Measurements from ENCODE around the gene GLIS1. TPM values are rescaled to one million over a fixed set of nuclear protein-coding genes. Genes with fewer than 3 reads are reported as not detected.

The GLIS1 gene
- polyA plus RNA-seq, 3 donors: 0.22 to 3.7 (median 0.56) TPM

DNA sequence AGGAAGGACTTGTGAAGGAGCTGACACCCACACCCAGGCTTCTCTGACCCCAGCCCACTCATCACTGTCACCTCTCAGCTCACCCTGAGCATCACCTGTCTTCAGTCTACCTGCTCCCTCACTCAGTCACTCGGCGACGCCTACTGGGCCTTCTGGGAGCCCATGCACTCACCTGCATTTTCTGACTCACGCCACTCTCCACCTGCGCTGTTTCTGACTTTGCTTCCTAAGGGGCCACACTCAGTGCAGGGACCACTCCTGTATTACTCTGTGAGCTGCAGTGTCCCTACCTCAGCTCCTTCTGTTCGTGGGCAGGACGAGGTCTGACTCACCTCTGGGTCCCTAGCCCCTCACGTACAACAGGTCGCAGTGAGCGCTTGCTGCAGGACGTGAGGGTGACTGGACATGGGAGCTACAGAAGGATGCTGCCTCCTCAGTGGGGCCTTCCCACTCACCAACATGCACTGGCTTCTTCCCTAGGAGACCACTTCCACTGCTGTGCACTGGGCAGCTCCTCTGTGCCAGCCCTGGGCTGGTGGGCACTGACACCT, 102.3 kb downstream of the GLIS1 start:
- no peak overlapping the region for H3K27ac ChIP-seq (ENCODE audit: low read depth, low read length)
- WGBS, 3 donors: 89 to 91% (median 89%) methylated on average over 11 of the region's 11 CpGs

- H3K27ac ChIP-seq (ENCODE audit: low read depth, low read length): no peak overlapping the region
- 70 to 88% (median 83%) methylated on average over 10 of the region's 10 CpGs for WGBS, 3 donors
These were observed 104.4 kb downstream of the GLIS1 start for GRCh38 chr1:53634571-53634979.

DNA sequence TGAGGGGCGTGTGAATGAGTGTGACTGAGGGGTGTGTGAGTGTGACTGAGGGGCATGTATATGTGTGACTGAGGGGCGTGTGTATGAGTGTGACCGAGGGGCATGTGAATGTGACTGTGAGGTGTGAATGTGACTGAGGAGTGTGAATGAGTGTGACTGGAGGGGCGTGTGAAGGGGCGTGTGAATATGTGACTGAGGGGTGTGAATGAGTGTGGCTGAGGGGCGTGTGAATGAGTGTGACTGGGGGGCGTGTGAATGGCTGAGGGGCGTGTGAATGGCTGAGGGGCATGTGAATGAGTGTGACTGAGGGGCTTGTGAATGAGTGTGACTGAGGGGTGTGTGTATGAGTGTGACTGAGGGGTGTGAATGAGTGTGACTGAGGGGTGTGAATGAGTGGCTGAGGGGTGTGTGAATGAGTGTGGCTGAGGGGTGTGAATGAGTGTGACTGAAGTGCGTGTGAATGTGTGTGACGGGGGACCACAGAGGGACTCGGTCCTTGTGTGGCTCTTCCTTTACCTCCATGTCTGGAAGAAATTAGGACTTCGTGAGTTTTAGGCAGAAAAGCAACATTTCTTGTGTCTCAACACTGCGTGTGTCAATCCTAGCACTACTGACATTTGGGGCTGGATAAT, 105.8 kb downstream of the GLIS1 start:
- no peak overlapping the region for H3K27ac ChIP-seq (ENCODE audit: low read depth, low read length)
- WGBS, 3 donors: 91 to 96% (median 94%) methylated on average over 13 of the region's 13 CpGs

- no peak overlapping the region for H3K27ac ChIP-seq (ENCODE audit: low read depth, low read length)
- WGBS, 3 donors: 85 to 86% (median 85%) methylated on average over 6 of the region's 6 CpGs
These were observed 107.2 kb downstream of the GLIS1 start for GRCh38 chr1:53631622-53632310.

DNA sequence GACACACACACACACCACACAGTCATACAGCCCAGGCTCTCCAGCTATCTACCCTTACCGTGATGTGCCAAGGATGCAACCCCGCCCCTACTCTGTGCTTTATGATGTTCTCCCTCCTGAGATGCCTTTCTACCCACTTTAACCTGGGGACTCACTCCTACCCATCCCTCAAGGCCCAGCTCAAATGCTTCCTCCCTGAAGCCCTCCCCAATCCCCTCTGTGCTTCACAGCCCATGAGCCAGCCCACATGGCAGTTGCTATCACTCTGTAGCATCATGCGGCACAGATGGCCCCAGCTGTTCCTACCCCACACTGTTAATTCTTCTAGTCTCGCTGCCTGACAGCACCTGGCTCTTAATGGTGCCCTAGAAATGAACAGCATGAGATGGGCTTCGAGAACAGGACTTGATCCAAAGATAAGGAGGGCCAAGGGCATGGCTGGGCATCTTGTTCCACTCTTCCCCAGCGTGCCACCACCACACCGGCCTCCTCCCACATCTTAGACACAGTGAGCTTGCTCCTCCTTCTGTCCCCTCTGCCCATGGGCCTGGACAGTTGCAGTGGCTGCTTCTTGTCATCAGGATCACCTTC, 109.8 kb downstream of the GLIS1 start:
- H3K27ac ChIP-seq (ENCODE audit: low read depth, low read length): no peak overlapping the region
- WGBS, 3 donors: 86 to 93% (median 91%) methylated on average over 7 of the region's 7 CpGs

GRCh38 chr1:53628286-53628955, 110.5 kb downstream of the GLIS1 start:
- WGBS, 3 donors: 84 to 92% (median 91%) methylated on average over 14 of the region's 14 CpGs
- H3K27ac ChIP-seq (ENCODE audit: low read depth, low read length): no peak overlapping the region

GRCh38 chr1:53627666-53628065, 111.3 kb downstream of the GLIS1 start:
- no peak overlapping the region for H3K27ac ChIP-seq (ENCODE audit: low read depth, low read length)
- 77 to 91% (median 88%) methylated on average over 1 of the region's 1 CpG for whole genome bisulfite sequencing, 3 donors

DNA sequence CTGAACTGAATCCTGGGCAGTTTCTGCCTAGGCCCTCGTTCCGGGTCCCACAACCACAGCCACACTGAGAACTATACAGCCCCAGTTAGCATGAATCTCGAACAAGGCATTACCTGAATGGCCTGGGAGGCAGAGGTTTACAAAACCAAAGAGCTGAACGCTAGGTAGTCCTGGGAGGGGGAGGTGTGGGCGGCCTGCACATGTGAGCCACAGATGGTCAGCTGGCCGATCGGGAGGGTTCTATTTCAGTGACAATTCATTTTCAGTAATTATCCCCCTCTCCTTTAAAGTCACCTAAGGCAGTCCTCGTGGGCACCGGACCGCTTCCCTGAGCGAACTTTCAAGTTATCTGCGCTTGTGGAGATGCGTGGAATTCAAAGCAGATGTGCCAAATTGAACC, 111.9 kb downstream of the GLIS1 start:
- no peak overlapping the region for H3K27ac ChIP-seq (ENCODE audit: low read depth, low read length)
- 65 to 85% (median 81%) methylated on average over 13 of the region's 13 CpGs for WGBS, 3 donors

DNA sequence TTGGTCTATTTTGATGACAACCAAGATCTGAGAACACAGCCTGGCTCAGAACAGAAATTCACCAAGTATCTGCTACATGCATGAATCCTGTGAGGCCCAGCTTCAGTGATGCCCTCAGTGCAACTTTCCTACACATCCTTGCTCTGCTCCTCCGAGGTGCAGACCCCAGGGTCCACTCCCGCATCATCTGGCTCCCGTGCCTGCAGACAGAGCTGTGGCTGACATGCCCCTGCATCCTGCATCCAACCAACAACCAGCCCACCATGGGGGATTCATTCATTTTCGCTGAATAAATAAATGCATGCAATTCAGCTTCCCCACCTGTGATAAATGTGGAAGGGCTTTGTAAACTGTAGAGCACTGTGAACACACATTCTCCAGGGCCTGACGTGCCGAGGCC, 112.3 kb downstream of the GLIS1 start:
- no peak overlapping the region for H3K27ac ChIP-seq (ENCODE audit: low read depth, low read length)
- 67 to 82% (median 79%) methylated on average over 6 of the region's 6 CpGs for WGBS, 3 donors

GRCh38 chr1:53625766-53626520, 113.0 kb downstream of the GLIS1 start:
- H3K27ac ChIP-seq (ENCODE audit: low read depth, low read length): no peak overlapping the region
- WGBS, 3 donors: 76 to 78% (median 78%) methylated on average over 10 of the region's 10 CpGs

GRCh38 chr1:53625049-53625448, 113.9 kb downstream of the GLIS1 start:
- 66 to 90% (median 75%) methylated on average over 2 of the region's 2 CpGs for WGBS, 3 donors
- no peak overlapping the region for H3K27ac ChIP-seq (ENCODE audit: low read depth, low read length)

DNA sequence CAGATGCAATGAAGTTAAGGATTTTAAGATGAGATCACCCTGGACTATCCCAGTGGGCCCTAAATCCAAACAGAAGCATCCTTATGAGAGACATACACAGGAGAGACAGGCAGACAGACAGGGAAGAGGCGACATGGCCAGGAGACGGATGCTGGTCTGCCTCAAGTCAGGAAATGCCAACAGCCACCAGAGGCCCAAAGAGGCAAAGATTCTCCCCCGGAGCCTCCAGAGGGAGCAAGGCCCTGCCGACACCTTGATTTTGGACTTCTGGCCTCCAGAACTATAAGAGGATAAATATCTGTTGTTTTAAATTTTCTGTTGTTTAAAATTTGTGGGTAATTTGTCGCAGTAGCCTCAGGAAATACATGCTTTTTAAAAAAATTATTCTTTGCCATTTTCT, 116.4 kb downstream of the GLIS1 start:
- WGBS, 3 donors: 84 to 86% (median 85%) methylated on average over 5 of the region's 5 CpGs
- H3K27ac ChIP-seq (ENCODE audit: low read depth, low read length): no peak overlapping the region

- no peak overlapping the region for H3K27ac ChIP-seq (ENCODE audit: low read depth, low read length)
- WGBS, 3 donors: 74 to 84% (median 75%) methylated on average over 4 of the region's 4 CpGs
These were observed 117.8 kb downstream of the GLIS1 start for GRCh38 chr1:53621144-53621543.

DNA sequence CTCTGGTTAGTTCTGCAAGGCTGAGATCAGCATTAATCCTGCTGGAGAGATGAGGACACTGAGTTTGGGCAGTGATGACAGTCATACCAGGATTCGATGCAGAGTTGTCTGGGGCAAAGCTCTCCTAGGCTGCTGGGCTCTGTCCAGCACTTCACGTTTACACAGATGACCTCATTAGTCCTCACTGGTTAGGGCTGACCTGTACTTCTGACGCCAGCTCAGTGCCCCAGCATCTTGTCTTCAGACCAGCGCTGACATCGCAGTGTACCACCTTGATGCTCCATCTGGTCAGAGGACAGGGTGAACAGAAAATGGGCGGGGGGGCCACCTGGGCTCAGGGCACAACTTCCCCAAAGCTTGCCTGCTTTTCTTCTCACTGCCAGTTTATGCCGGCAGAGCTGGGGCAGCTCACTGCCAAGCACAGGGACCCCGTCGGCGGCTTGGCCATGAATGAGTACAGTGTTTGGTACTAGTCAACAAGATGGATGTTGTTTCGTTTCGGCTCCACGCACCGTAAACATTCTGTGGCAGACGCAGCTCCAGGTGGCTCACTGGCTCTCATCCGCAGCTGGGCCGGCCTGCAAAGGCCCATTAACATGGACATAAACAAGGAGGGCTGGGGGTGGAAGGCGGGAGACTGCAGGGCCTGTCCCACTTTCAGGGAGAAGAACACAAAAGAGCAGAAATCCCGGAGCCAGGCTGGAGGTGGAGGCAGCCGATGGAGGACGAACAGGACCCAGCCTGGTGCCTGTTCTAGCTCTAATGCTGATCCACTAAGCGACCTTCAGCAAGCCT, 118.7 kb downstream of the GLIS1 start:
- WGBS, 3 donors: 57 to 80% (median 73%) methylated on average over 22 of the region's 22 CpGs
- no peak overlapping the region for H3K27ac ChIP-seq (ENCODE audit: low read depth, low read length)

DNA sequence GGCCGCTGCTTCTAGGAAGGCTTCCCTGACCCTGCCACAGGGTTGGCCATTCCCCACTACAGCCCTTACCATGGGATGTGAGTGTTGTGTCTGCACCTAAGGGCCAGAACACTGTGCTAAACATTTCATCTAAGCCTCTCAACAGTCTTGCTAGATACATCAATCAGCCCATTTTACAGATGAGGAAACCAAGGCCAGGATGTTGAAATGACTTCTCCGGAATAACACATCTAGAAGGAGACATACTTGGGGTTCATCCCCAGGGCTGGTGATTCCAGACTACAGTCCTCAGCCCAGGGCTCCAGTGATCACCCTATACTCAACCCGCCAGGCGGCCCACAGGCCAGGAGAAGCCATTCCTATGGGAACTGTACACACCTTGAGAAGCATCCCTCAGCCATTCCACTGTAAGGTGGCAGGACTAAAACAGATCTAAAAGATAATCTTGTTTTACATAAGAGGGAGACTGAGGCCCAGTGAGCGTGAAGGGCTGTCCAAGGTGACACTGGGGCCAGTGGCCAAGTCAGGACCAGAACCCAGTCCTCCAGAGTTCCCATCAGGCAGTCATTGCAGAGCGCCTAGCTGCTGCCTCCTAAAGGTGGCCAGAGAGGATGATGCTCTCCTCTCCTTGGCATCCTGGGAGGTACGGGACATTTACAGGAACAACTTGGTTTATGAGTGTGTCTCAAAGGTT, 119.5 kb downstream of the GLIS1 start:
- WGBS, 3 donors: 94 to 98% (median 95%) methylated on average over 7 of the region's 7 CpGs
- H3K27ac ChIP-seq (ENCODE audit: low read depth, low read length): no peak overlapping the region

- WGBS, 3 donors: 66 to 77% (median 70%) methylated on average over 4 of the region's 4 CpGs
- no peak overlapping the region for H3K27ac ChIP-seq (ENCODE audit: low read depth, low read length)
These were observed 120.2 kb downstream of the GLIS1 start for GRCh38 chr1:53618500-53619366.
